Adrenal gland (tissue), 12 donors: Measurements from ENCODE around the gene WEE1. TPM values are rescaled to one million over a fixed set of nuclear protein-coding genes. Genes with fewer than 3 reads are reported as not detected.

Experiments
- DNase-seq, 7 donors: peaks; one replicate each; pipeline ENCODE4 v3.0.0-alpha.2; 2019 to 2020
- H3K27ac ChIP-seq, 5 donors: fragments of 200-600 bp; sonication (generic) in 4 of 5; 1 replicate in 3 of 5; 2 replicates in 2 of 5; pipeline versions ENCODE4 v1.5.1 to v1.8.0; 2016 to 2020; ENCODE audit warnings: mild to moderate bottlenecking in 1 of 5
- H3K27me3 ChIP-seq: fragments of 200-600 bp; 2 replicates; pipeline ENCODE4 v1.8.0; 2021
- H3K36me3 ChIP-seq, 2 donors: fragments of 200-600 bp; replicated peaks in 1 of 2; 1 replicate in 1 of 2; 2 replicates in 1 of 2; pipeline versions ENCODE4 v1.5.1 to v1.8.0; 2018 to 2022
- H3K4me1 ChIP-seq, 2 donors: fragments of 200-600 bp; replicated peaks in 1 of 2; 1 replicate in 1 of 2; 2 replicates in 1 of 2; pipeline versions ENCODE4 v1.5.1 to v1.8.0; 2018 to 2021
- H3K4me3 ChIP-seq, 4 donors: fragments of 200-600 bp; sonication (generic) in 3 of 4; one replicate each; pipeline ENCODE4 v1.5.1; 2016 to 2018
- H3K9me3 ChIP-seq, 3 donors: fragments of 200-600 bp; sonication (generic) in 1 of 3; replicated peaks in 1 of 3; 1 replicate in 2 of 3; 2 replicates in 1 of 3; pipeline versions ENCODE4 v1.5.1 to v1.8.0; 2016 to 2021
- POLR2A ChIP-seq, 2 donors: fragments of 450-650 bp; IDR thresholded peaks; one replicate each; pipeline ENCODE4 v1.6.1; 2017; ENCODE audit warnings: antibody characterized with exemption in 2 of 2, mild to moderate bottlenecking in 2 of 2, moderate library complexity in 1 of 2
- WGBS, 4 donors: extraction: QIAGEN DNeasy Blood & Tissue Kit in 2 of 4; methylation state at CpG; one replicate each; pipeline versions ENCODE4 v1.1.5 to v1.1.7; 2013 to 2017; 5-methylcytosine and 5-hydroxymethylcytosine counted together
- intact Hi-C, 2 donors: fragments of 100-400 bp; cut with DNase I; formaldehyde crosslinking; loops; one replicate each; pipeline versions ENCODE4 v1.14.1 to v1.15.0; 2022 to 2023
- polyA plus RNA-seq, 3 donors: library from polyadenylated mRNA; stranded (reverse); fragments of 200-250 nt in 2 of 3; fragments of 350-450 nt in 1 of 3; fragmentation: Illumina TruSeq in 1 of 3; extraction: RNeasy Lipid Tissue Mini Kit (QIAGEN cat#74804) in 1 of 3; gene quantifications; one replicate each; pipeline ENCODE4 v1.2.3, GENCODE V29; 2013 to 2014
- total RNA-seq, 9 donors: library from RNA; depleted of rRNA in 4 of 9; stranded (reverse); fragments of >200 nt in 4 of 9; fragments of 120-200 nt in 1 of 9; fragmentation: NEBNext Ultra II Directional in 1 of 9; extraction: Animal tissue kit (Norgen Biotek cat#: 25700) in 1 of 9; gene quantifications; one replicate each; pipeline versions ENCODE4 v1.1.0 to v1.2.4, GENCODE V29; 2013 to 2023
- TF ChIP-seq, protein P1 (sequence below), 6 experiments: fragments of 450-650 bp in 4 of 6; fragments of 200-600 bp in 2 of 6; sonication (generic) in 1 of 6; IDR thresholded peaks; 1 replicate in 5 of 6; 2 replicates in 1 of 6; pipeline versions ENCODE4 v1.5.1 to v1.8.0; 2016 to 2021; ENCODE audit warnings: antibody characterized with exemption in 6 of 6, mild to moderate bottlenecking in 2 of 6, moderate library complexity in 1 of 6
- donor health status: healthy with polysubstance abuse.
- donor health status: Bipolar disorder and iron deficiency.
- donor health status: DM: yes; HTN: yes; CAD: no.
- donor health status: DM: no; HTN: no; CAD: no.
- donor health status: DM: no; HTN: no; CAD: no.
- donor health status: DM: yes; HTN: yes; CAD: no.

The WEE1 gene
- total and polyA plus RNA-seq, 12 donors = 3.3 to 33.8 (median 9.0) TPM

DNA sequence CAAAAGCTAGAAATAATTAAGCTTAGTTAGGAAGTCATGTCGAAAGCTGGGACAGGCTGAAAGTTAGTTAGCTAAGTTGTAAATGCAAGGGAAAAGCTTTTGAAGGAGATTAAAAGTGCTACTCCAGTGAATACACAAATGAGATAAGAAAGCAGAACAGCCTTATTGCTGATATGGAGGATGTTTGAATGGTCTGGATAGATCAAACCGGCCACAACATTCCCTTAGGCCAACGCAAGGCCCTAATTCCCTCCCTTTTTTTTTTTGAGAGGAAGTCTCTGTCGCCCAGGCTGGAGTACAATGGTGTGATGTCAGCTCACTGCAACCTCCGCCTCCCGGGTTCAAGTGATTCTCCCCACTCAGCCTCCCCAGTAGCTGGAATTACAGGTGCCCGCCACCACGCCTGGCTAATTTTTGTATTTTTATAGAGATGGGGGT lies 23.3 kb upstream of the WEE1 start:
- Histone ChIP-seq H3K27ac (no peak overlapping the region), H3K9me3 (no peaks in the 10 kb centered on the region), H3K27me3 (no peaks in the 10 kb centered on the region), H3K36me3 (no peaks in the 10 kb centered on the region), H3K4me3 (no peak overlapping the region), H3K4me1 (peaks cover 0 to 10% of the 10 kb centered on the region in 2 donors)
- no peak for DNase-seq
- intact Hi-C loops = no loop called here
- WGBS, 4 donors = 90 to 95% (median 92%) methylated on average over 8 of the region's 8 CpGs
- TF ChIP-seq POLR2A (IDR thresholded peaks at IDR 0.05) = no peak
- TF ChIP-seq, protein P1, sequence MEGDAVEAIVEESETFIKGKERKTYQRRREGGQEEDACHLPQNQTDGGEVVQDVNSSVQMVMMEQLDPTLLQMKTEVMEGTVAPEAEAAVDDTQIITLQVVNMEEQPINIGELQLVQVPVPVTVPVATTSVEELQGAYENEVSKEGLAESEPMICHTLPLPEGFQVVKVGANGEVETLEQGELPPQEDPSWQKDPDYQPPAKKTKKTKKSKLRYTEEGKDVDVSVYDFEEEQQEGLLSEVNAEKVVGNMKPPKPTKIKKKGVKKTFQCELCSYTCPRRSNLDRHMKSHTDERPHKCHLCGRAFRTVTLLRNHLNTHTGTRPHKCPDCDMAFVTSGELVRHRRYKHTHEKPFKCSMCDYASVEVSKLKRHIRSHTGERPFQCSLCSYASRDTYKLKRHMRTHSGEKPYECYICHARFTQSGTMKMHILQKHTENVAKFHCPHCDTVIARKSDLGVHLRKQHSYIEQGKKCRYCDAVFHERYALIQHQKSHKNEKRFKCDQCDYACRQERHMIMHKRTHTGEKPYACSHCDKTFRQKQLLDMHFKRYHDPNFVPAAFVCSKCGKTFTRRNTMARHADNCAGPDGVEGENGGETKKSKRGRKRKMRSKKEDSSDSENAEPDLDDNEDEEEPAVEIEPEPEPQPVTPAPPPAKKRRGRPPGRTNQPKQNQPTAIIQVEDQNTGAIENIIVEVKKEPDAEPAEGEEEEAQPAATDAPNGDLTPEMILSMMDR (IDR thresholded peaks at IDR 0.05) = no peak

DNA sequence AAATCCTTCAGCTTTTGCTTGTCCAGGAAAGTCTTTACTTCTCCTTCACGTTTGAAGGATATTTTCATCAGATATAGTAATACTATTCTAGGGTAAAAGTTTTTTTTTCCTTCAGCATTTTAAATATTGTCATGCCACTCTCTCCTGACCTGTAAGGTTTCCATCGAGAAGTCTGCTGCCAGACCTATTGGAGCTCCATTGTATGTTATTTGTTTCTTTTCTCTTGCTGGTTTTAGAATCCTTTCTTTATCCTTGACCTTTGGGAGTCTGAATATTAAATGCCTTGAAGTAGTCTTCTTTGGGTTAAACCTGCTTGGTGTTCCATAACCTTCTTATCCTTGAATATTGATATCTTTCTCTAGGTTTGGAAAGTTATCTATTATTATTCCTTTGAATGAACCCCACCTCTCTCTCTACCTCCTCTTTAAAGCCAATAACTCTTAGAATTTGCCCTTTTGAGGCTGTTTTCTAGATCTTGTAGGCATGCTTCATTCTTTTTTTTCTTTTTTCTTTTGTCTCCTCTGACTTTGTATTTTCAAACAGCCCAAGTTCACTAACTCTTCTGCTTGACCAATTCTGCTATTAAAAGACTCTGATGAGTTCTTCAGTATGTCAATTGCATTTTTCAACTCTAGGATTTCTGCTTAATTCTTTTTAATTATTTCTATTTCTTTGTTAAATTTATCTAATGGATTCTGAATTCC lies 12.0 kb upstream of the WEE1 start:
- 86 to 96% (median 91%) methylated on average over 2 of the region's 2 CpGs for WGBS, 4 donors
- no peak for DNase-seq
- Histone ChIP-seq H3K9me3 (no peaks in the 10 kb centered on the region), H3K27me3 (no peaks in the 10 kb centered on the region), H3K36me3 (no peaks in the 10 kb centered on the region), H3K27ac (no peak overlapping the region), H3K4me3 (no peak overlapping the region), H3K4me1 (peaks cover 3 to 12% of the 10 kb centered on the region in 2 donors)
- TF ChIP-seq, protein P1 (IDR thresholded peaks at IDR 0.05) = no peak
- no peak for TF ChIP-seq POLR2A (IDR thresholded peaks at IDR 0.05)
- intact Hi-C loops = no loop called here

DNA sequence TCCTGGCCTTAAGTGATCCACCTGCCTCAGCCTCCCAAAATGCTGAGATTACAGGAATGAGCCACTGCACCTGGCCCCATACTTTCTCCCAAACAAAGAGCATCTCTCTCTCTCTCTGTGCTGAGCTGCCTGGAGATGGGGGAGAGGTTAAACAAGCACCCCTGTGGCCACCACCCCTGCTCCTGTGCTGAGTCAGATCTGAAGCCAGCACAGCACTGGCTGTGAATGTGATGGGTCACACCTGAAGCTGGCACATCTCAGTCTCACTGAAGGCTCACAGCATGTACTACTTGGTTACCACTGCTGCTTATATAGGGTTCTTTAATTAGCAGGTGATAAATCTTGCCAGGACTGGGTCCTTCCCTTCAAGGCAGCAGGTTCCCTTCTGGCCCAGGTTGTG lies 10.8 kb upstream of the WEE1 start:
- Histone ChIP-seq H3K9me3 (no peaks in the 10 kb centered on the region), H3K4me3 (no peak overlapping the region), H3K27ac (no peak overlapping the region), H3K4me1 (peaks cover 3 to 21% of the 10 kb centered on the region in 2 donors), H3K27me3 (no peaks in the 10 kb centered on the region), H3K36me3 (no peaks in the 10 kb centered on the region)
- DNase-seq = no peak
- intact Hi-C loops = no loop called here
- TF ChIP-seq, protein P1 (IDR thresholded peaks at IDR 0.05) = no peak
- no peak for TF ChIP-seq POLR2A (IDR thresholded peaks at IDR 0.05)

DNA sequence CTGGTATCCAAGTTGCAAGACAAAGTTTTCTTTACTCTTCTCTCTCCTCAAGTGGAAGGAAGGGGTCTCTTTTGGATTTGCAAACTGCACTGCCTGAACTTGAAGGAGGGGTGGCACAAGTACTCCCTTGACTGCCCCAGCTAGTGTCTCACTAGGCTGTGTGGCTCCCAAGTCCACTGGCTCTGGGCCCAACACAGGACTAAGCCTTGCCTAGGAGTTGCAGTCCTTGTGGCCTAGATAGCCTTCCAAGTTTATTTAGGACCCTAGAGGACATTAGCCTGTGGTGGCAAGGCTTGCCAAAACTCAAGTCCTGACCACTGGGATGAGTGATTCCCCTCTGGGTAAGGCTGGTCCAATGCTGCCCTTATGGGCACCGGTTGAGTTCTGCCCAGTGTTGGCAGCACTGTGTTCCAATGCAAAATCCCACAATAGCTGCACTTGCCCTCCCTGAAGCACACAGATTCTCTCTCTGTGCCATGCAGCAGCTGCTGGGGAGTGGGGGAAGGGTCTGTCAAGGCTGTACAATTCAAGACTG lies 10.2 kb upstream of the WEE1 start:
- no peak for DNase-seq
- intact Hi-C loops = no loop called here
- 85 to 93% methylated on average over 1 of the region's 1 CpG; no CpG with 5 or more reads in 2 of the 4 donors for WGBS, 4 donors

More for the DNA sequence above, 10.2 kb upstream of the WEE1 start:
- no peak overlapping the region for H3K4me3 ChIP-seq
- H3K36me3 ChIP-seq = no peaks in the 10 kb centered on the region
- H3K27me3 ChIP-seq = no peaks in the 10 kb centered on the region
- H3K4me1 ChIP-seq = peaks cover 3 to 21% of the 10 kb centered on the region in 2 donors
- no peak for TF ChIP-seq POLR2A (IDR thresholded peaks at IDR 0.05)
- TF ChIP-seq, protein P1 (IDR thresholded peaks at IDR 0.05) = no peak
- H3K9me3 ChIP-seq = no peaks in the 10 kb centered on the region
- no peak overlapping the region for H3K27ac ChIP-seq
